Activated CD8-positive, alpha-beta memory T cell treated with anti-CD3 and anti-CD28 coated beads, Interleukin-2, amount 50 U/mL, for 24 hours (primary cell): ENCODE data around the gene MINDY4.

ENCODE experiments used
- DNase-seq: peaks from one replicate; pipeline ENCODE4 v3.0.0-alpha.2; 2020; ENCODE audit errors: extremely low read depth

The MINDY4 gene

DNA sequence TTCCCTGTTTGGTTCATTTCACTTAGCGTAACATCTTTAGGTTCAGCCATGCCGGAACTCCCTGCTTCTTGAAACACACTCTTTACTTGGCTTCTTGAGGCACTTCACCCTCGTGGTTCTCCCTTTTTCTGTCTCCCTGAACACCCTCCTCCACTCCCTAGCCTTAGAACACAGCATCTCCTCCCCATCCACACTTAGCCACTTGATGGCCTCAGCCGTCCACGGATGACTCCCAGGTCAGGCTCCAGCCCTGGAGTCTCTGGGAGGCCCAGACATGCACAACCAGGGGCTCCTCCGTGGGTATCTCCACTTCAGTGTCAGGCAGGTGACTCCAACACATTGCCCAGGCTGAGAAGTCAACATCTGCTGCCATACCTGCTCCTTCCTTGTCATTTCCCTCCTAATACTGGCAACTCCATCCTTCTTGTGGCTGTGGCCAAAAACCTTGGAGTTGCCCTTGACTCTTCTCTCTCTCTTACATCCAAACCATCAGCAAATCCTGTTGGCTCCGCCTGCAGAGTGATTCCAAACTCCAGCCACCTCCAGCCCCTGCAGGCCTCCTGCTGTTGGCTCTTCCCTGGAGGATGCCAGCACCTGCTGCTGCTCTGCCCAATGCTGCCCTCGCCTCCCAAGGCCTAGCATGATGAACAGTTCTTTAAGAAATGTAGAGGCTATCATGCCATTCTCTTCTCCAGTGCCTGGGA is 27.7 kb upstream of the MINDY4 start:
- DNase-seq, result no peak

DNA sequence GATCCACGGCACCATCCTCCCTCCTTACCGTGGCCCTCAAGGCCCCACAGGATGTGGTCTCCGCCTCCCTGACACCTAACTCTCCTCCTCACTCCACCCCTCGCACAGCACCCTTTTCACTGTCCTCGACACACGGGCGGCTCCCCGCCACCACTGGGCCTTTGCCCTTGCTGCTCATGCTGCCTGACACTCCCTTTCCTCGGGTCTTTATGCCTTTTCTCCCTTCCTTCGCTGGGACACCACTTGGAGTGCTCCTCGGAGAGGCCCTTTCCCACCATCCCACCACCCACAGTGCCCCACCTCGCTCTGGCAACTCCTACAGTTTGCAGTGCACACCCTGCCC is 27.2 kb upstream of the MINDY4 start:
- DNase-seq, result no peak

DNA sequence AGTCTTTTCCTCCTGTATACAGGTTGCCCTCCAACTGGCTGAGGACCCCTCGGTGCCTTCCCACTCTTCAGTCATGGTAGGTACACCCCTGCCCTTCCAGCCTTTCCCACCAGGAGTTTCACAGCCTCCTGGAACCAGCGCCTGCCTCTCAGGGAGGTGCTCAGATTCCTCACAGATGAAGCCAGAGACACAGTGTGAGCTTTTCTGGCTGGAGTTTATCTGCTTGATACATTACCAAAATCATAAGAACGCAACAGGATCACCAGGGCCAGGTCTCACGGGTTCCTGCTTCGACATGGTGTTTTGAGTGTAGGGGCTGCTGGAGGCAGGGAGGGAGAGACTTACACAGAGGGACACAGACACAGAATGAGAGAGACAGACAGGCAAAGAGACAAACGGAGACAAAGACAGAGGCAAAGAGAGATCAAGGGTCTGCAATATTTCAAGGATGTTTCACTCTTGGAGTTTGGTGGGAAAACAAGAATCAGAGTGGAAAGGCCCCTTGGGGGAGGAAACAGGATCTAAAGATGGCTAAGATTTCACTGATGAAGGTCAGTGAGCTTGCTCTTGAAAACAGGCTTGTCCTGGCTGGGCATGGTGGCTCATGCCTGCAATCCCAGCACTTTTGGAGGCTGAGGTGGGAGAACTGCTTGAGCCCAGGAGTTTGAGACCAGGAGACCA is 25.8 kb upstream of the MINDY4 start:
- DNase-seq, result no peak

DNA sequence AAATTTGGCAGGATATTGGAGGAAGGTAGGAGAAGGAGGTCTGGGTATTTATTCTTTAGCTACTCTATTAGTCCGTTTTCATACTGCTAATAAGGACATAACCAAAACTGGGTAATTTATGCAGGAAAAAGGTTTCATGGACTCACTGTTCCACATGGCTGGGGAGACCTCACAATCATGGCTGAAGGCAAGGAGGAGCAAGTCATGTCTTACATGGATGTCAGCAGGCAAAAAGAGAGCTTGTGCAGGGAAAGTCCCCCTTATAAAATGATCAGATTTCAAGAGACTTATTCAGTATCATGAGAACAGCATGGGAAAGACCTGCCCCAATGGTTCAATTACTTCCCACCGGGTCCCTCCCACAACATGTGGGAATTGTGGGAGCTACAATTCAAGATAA is 21.2 kb upstream of the MINDY4 start:
- no peak for DNase-seq

DNA sequence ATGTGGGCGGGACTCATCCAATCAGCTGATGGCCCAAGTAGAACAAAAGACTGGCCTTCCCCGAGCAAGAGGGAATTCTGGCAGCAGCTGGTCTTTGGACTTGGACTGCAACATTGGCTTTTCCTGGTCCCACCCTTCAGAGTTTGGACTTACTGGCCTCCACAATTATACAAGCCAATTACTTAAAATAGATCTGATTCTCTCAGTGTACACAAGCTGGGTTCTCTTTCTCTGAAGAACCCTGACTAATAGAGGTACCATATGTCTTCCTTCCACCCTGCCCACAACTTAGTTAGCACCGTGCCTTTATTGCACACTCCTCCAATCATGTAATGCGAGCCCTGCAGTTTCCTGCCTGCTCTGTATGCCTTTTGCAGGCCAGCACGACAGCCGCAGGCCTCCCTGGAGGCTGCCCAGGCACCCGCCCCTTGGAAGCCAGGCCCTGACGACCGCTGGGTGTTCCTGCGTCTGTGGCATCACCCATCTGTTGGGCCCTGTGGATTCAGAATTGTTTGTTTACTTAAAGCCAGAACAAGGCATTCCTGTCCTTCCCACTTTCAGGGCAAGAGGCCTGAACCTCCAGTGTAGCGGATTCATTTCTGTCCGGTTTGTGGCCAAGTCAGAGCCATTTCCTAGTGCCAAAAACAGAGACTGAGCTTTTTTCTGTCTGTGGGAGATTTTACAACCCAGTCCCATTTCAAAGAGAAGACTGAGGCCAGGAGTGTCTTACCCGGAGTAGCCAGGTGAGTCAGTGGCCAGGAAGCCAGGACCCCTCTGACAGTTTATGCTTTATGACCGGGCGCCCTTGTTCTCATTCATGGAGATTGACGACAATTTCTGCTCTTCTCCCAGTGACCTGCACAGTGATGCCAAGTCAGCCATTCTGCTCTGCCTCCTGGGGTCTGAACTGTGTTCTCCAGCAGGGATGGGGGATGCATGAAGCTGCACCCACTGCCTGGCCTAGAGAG is 20.2 kb upstream of the MINDY4 start:
- no peak for DNase-seq

DNA sequence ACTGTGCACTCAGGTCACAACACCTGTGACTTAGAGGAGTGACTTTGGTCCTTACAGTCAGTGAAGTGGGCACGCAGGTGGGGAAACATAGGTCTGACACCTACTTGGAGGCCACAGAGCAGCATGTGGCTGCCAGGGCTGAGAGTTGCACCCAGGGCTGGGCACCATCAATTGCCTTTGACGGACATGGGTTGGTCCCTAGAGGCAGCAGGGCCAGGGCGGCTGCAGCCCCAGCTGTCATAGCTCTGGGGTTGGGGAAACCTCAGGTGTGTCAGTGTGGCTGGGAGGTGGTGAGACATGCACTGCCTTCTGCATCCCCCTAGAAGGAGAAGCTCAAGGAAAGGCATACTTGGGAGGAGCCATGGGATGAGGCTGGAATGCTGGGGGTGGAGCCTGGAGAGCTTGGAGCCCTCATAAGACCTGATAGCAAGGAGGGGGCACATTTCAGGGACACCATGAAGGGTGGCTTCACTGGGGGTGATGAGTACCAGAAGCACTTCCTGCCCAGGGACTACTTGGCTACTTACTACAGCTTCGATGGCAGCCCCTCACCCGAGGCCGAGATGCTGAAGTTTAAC is 19.4 kb upstream of the MINDY4 start, which contains the start of gene INMT:
INMT (plus strand) TSS at position 440 of the 578 bp plus-strand sequence; CDS start at position 456, 16 bp downstream.
- DNase-seq, result no peak

DNA sequence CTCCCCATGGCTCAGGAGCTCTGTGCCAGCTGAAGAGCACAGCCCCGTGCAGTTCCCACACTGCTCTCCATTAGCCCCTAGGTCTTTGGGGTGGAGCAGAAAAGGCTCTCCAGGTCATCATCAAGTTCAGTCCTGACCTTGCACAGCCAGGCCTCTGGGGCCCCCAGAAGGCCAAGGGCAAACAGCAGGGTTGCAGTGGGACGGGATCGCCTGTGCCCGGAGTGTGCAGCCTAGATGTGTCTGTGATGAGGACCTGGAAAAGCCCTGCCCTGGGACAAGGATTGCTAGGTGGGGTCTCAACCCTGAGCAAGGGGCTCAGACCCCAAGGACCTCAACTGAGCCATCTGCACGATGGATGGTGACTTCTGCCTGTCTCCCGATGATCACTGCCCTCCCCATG is 18.7 kb upstream of the MINDY4 start:
- DNase-seq, result no peak

DNA sequence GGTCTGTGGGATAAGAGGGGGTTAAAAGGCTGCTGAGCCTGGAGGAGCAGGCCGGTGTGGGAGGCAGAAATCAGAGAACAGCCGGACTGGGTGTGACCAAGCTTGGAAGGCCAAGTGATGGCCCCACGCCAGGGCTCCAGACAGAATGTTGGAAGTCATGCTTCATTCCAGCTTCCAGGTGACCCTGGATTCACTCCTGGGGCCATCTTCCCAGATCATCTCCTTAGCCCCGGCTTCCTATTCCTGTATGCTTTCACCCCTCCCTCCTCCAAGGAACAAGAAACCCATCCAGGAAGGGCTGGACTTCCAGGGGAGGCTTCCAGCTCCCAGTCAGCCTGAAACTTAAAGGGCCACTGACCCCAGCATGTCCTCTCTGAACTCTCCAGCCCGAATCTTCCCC is 18.2 kb upstream of the MINDY4 start:
- no peak for DNase-seq

DNA sequence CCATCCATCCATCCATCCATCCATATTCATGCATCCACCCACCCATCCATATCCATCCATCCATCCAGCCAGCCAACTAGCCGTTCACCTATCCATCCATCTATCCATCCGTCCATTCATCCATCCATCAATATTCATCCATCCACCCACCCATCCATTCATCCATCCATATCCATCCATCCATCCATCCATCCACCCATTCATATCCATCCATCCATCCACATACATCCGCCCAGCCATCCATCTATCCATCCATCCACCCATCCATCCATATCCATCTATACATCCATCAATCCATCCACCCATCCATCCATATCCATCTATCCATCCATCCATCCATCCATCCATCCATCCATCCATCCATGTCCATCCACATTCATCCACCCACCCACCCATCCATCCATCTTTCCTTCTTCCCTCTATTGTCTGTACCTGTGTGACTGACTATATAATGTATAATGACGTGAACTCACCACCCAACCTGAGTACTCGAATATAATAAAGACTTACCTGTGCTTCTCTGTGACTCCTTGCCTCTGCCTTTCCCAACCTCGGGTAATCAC is 16.8 kb upstream of the MINDY4 start:
- no peak for DNase-seq

DNA sequence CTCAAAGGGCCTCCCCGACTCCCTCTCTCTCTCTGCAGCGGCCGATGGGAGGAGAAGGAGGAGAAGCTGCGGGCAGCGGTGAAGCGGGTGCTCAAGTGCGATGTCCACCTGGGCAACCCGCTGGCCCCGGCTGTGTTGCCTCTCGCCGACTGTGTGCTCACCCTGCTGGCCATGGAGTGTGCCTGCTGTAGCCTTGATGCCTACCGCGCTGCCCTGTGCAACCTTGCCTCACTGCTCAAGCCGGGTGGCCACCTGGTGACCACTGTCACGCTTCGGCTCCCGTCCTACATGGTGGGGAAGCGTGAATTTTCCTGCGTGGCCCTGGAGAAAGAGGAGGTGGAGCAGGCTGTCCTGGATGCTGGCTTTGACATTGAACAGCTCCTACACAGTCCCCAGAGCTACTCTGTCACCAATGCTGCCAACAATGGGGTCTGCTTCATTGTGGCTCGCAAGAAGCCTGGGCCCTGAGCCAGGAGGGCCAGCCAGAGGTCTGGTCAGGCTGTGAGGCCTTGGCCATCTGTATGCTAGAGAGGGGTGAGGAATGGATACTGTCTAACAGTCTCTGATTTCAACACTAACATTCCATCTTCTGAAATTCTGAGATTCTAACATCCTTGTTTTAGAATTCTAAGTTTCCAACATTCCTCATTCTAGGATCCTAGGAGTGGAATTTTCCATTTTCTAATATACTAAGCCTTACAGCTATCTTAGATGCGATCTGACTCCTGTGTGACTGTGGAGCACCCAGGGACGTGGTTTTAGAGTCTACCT is 15.6 kb upstream of the MINDY4 start:
- no peak for DNase-seq

DNA sequence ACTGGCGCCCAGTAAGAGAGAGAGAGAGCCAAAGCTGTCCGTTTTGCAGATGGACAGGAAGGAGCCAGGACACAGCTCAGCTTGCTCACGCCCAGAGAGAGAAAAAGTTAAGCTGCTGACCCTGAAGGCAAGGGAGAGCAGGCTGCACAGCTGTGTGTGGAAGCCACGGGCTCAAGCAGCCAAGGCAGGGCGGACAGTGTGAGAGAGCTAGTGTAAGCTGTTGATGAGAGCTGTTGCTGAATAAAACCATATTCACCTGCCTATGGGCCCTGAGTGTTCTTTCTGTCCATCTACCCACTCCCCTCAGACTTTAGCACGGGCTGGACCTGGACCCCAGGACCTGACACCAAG is 13.9 kb upstream of the MINDY4 start:
- no peak for DNase-seq

DNA sequence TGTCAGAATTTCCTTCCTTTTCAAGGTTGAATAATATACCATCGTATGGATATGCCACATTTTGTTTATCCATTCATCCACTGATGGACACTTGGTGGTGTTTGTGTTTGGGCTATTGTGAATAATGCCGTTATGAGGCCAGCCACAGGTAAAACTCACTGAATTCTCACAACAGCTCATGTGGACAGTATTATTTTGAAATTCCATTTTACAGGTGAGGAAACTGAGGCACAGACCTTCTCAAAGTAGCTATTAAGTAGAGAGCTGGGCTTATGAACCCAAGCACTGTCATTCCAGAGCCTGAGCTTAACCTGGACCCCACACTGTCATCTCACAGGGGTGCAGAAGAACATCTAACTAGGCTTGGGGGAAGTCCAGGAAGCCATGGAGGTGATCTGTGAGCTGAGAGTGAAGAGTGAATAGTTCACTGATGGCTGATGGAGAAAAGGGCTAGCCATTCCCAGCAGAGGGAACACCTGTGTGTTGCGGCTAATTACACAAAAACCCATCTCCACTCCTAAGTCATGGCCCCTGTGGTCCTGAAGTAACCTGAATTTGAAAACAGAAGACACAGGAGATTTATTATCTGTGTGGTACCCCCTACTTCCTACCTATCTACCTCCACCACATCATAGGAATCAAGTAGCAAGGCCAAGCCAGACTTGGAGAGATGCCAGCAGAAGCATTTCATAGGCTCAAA is 10.6 kb upstream of the MINDY4 start:
- no peak for DNase-seq

DNA sequence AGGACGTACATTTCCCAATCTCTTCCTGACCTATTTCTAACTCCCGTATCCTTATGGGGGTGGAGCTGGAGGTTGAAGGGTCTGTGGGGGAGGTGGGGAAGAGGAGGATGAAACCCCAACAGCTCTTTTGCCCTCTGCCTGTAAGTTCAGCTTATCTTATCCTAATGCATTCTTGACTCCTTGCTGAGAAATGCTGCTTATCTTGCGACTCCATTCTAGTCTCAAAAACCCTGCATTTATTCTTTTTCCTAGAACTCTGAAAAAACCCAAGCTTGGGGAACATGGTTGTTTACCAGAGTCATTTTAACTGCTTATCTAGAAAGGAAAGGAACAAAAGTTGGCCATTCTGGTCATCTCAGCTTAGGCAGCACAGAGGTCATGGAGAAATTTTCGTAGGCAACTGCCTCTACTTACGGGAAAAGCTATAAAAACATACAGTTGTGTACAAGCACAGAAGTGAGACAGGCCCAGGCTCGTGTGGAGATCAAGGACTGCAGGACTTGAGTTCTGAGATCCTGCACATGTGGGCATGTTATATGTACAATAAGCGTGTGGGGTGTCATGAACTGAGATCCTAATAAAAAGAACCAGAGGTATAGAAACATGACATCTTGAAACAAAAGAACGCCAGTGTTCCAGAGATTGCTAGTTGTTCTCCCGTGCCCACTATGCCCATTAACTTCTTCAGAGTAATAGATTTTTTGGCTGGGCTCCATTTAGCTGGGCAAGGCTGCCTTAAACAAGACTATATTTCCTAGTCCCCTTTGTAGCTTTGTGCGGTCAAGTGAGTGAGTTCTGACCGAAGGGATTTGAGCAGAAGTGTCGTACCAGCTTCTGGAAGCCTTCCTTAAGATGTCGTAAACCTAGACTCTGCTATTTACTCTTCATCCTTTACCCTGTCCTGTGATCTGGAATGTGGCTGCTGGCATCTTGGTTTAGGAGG is 9.7 kb upstream of the MINDY4 start:
- no peak for DNase-seq

DNA sequence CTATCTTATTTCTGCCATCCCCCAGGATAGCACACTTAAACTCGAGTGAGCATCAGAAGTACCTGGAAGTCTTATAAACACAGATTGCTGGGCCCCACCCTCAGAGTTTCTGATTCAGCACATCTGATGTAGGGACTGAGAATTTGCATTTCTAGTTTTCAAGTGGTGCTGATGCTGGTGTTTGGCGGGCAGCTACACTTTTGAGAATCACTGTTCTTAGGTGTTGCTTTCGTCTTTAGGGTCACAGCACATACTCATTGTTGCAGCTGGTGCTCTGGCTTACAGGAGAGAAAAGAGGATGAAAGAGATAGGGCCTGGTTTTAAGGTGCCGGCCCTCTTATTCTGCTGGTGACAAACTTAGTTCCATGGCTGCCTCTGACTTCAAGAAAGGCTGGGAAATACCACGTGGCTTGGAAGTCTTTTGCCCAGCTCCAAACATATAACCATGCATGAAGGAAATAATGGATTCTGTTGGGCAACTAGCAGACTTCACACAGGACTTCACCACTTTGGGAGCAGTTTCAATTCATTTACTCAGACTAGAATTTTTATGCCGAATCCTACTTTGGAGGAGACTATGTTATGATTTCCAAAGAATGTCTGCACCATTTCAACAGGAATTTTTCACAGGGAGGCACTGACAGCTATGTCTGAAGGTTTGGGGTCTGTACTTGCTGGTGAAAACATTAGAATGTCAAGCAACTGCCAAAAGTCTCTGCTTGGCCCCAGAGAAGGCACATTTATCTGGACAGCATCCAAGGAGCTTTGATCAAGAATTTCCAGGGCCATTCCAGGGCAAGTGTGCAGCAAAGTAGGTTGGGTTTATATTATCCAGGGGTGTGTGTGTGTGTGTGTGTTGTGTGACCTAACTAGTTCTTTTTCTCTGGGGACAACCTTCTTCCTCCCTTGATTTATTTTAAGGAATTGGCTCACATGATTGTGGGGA is 6.9 kb upstream of the MINDY4 start:
- no peak for DNase-seq

DNA sequence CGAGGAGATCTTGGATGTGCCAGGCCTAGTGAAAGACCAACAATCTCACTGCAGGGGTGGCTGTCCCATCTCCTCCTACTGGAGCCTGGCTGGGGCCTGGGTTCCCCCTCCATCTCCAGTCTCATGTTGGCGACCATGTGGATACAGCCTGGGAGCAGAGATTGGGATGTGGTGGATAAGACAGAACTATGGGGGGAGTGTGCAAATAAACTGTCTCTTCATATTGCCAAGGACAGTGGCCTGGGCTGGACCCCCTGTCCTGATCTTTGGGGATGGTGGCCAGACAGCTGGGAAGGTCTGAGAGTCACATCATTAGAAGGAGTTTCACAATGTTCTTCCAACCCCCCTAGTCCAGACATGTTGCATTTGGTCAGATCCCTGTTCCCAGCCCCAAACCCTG is 5.8 kb upstream of the MINDY4 start:
- no peak for DNase-seq

DNA sequence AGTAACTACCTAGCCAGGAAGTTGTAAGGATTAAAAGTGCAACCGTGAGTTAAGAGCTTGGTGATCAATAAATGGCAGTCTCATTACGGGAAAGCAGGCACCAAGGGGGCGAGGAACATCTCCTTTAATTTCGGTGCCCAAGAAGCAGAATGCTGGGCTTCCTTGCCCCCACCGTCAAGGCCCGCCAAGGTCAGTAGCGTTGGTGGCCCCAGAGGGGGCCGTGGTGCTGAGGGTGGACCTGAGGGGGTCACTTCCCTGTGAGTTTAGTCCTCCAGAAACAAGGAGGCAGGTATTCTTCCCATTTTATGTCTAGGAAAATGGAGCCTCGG is 408 bp upstream of the MINDY4 start:
- DNase-seq, result no peak

DNA sequence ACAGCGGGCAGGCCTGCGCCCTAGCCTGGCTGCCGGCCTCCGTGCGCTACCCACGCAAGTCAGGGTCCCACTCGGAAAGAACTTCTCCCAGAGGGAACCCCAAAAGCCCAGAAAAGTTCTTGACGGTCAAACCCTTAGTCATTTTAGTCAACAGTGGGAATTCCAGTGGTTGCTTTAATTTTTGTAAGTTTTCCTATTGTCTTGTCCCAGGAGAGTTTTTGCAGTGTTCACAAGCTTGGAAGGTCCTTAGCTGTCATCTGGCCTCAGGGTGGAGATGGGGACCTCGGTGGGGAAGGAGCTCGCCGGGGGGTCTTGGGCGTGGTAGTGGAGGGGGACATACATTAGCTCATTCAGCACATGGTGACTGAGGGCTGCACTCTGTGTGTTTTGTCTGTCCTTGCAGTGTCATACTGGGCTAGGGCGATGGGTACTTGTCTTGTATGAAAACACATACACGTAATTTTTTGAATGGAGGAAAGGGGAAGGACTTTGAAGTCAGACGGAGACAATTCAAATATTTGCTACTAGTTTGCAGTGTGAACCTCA is 736 bp downstream of the MINDY4 start:
- no peak for DNase-seq

DNA sequence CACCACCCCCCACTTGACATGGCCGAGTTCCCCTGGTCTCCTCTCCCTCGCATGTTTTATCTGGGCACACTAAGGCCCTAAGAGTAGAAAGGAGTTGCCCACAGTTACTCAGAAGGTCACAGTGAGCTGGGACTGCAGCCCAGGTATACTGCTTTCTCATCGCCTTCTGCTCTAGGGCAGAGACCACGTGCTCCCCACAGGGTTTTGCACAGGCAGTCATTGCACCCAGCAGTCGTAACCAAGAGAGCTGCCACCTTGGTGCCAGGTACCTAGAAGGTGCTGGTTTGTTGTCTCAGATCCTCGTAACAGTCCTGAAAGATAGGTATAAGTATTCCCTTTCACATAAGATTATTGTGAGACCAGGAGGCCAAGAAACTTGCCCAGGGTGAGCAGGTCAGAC is 1.8 kb downstream of the MINDY4 start:
- no peak for DNase-seq
